HG02642 (cell line): Measurements from ENCODE around the gene IZUMO3.
"Not testable (repeated sequence)": the region's sequence is repeated elsewhere in the genome, so short reads cannot be mapped to it uniquely, and the experiment has no call there.

Source experiments
- ATAC-seq: cut with Tn5 transposase; IDR thresholded peaks from one replicate; pipeline ENCODE4 v1.9.1; 2021; ENCODE audit warnings: mild to moderate bottlenecking; ENCODE audit not compliant: unreplicated experiment, poor library complexity

Gene IZUMO3

DNA sequence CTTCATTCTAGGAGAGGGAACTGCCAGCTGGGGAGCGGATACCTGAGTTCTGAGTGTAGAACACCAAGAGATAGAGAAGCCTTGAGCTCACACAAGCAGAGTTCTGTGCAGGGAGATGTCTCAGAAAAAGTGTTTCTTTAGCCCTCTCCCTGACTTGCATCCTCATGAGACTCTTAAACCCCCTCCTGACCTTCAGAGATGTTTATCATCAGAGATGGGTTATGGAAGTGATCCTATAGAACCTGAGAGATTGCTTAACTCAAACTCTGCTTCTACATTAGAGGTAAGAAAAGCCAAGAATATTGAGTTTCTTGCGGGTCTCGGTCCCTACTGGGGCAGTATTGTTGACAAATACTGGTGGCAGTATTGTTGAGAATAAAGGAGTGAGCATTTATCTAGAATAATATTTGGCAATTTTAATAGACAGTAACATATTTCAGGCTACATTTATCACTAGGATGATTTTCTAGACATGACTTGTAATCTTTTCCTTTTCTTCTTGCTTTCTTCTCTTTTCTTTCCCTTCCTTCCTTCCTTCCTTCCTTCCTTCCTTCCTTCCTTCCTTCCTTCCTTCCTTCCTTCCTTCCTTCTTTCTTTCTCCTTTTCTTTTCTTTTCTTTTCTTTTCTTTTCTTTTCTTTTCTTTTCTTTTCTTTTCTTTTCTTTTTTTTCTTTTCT is at the start of gene IZUMO3:
Gene IZUMO3, minus strand, starts transcription at position 51 of the 676 bp plus-strand sequence. CDS start 248 bp downstream, outside the sequence.
- ATAC-seq, result no peak

- no peak for ATAC-seq
Observed at GRCh38 chr9:24594234-24594850, 48.6 kb upstream of the IZUMO3 start.

GRCh38 chr9:24590432-24590831 is 44.7 kb upstream of the IZUMO3 start:
- no peak for ATAC-seq

GRCh38 chr9:24587883-24588282 is 42.2 kb upstream of the IZUMO3 start:
- no peak for ATAC-seq

- ATAC-seq, result no peak
Observed at GRCh38 chr9:24582146-24583126, 36.7 kb upstream of the IZUMO3 start.

- not testable (repeated sequence) for ATAC-seq
Observed at GRCh38 chr9:24580005-24580404, 34.3 kb upstream of the IZUMO3 start.

GRCh38 chr9:24572406-24572805 is 26.7 kb upstream of the IZUMO3 start:
- ATAC-seq, result no peak

- no peak for ATAC-seq
Observed at GRCh38 chr9:24561957-24562356, 16.3 kb upstream of the IZUMO3 start.

- ATAC-seq, result no peak
Observed at GRCh38 chr9:24553183-24553552, 7.5 kb upstream of the IZUMO3 start.

GRCh38 chr9:24552526-24553182 is 7.0 kb upstream of the IZUMO3 start:
- no peak for ATAC-seq

DNA sequence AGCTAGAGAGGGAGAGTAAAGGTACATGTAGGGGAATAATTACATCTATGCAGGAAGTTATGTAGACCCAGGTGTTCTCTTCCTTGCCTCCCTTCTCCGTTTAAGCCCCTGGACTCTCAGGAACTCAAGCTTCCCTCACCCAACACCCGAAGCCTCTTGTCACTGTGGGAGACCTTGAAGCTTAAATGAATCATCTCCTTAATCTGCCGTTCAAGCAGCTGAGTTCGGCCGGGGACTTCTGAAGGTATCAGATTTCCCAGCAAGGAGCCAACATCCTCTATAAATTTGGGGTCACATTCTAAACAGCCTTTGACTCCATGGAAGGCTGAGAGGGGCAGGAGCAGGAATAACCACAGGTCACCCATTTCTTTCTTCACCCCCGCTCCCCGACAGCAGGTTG is 412 bp downstream of the IZUMO3 start:
- ATAC-seq, result no peak

DNA sequence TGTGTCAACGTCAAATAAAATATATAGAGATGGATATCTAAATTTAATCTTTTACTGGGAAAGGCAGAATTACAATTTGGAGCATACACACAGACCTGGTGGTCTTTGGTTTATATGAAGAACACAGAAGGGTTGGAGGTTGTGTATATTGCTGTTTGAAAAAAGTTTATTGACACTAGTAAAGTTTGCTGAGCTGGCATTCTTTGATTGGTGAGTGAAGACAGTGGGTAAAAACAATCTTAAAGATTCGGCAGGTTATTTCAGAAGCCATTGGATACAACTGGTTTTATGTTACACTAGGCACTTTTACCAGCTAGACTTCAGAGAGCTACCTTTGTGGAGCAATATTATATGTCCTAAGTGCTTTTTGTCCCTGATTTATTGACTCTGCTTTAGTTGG is 27.2 kb downstream of the IZUMO3 start:
- ATAC-seq, result no peak

DNA sequence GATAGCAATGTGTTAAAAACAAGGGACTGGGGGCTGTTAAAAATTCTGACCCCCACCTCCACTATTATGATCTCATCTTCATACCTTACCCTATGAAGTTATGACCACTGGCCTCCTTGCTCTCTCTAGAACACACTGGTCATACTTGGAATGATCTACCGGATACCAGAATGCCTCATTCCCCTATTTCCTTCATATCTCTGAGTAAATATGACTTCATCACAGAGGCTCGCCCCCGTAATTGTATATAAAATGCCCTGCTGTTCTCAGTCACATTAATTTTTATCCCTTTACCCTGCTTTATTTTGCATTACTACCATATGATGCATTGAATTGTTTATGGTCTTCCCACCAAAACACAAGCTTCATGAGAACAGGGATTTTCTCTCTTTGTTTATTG is 29.2 kb downstream of the IZUMO3 start:
- ATAC-seq, result no peak

- ATAC-seq, result no peak
Observed at GRCh38 chr9:24509850-24510249, 35.8 kb downstream of the IZUMO3 start.

DNA sequence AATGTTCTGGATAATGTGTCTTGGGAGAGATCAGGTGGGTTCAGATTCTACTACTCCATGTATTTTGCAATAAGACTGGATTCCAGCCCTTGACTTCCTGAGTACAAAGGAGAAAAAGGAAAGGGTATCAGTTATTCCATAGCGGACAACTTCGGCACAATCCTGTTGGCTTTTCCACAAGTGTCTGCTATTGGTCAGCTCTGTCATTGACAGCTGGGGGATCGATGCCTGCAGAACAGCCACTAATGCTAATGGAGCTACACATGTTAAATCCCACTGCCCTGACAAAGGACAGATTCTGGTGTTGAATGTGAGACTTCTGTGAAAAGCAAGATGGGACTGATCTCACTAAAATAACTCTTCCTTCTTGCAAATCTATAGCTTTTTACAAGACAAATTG is 41.2 kb downstream of the IZUMO3 start:
- no peak for ATAC-seq

- no peak for ATAC-seq
Observed at GRCh38 chr9:24502206-24502937, 43.3 kb downstream of the IZUMO3 start.

DNA sequence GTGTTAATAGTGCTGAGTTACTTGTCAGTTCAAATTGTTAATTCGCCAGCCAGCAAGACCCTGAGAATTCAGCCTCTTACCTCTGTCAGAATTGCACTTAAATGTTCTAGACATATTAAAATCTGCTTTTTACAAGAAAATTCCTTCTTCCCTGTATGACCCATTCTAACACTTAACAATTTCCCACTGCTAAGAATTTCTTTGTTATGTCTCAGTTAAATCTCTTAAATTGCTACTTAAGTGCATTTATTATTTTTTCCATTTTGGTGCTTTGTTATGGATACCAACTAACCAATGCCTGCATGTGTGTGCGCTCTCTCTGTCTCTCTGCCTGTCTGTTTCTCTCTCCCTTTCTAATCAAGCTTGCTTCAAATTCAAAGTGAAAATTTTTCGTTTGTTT is 44.9 kb downstream of the IZUMO3 start:
- no peak for ATAC-seq

DNA sequence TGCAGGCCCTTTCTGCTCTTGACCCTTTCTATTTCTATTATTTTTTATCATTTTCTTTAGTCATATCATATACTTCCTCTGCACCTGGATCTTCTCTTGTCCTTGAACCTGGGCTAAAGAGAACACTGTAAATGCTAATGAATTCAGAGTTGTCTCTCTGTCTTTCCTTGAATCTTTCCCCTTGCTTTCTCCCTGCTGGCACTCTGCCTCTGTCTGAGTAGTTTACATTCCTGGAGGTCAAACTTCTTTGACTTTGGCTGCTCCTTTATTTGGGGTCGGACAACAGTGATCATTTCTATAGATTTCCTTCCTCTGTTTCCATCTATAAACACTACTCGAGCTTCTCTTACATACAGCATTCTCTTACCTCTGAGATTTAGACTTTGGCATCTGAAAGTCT is 47.1 kb downstream of the IZUMO3 start:
- ATAC-seq, result no peak

- no peak for ATAC-seq
Observed at GRCh38 chr9:24497671-24498070, 48.0 kb downstream of the IZUMO3 start.
